ENCODE results near the gene TADA3.

Gene TADA3

GRCh38 chr3:9761919-9762318 is 30.4 kb downstream of the TADA3 start:
- H3K4me2 ChIP-seq (ENCODE audit: insufficient read depth, low read length), result no peak overlapping the region
- H4K20me1 ChIP-seq (ENCODE audit: insufficient read depth, low read length), result no peaks in the 10 kb centered on the region
- H3K9me3 ChIP-seq (ENCODE audit: insufficient read depth, low read length, severe bottlenecking), result no peaks in the 10 kb centered on the region
- no peak overlapping the region for H3K27ac ChIP-seq (ENCODE audit: low read length)
- H3K4me1 ChIP-seq (ENCODE audit: insufficient read depth, low read length), result no peaks in the 10 kb centered on the region
- ATAC-seq (ENCODE audit: insufficient read depth, low read depth), result no peak
- H3K36me3 ChIP-seq (ENCODE audit: insufficient read depth, low read length), result peaks cover 7% of the 10 kb centered on the region
- H3K4me3 ChIP-seq (ENCODE audit: low read depth in 1 of 2, low read length in 2 of 2), result no peak overlapping the region
- no peak overlapping the region for H2AFZ ChIP-seq (ENCODE audit: low read depth, low read length)
- no peak overlapping the region for H3K9ac ChIP-seq (ENCODE audit: low read depth, low read length)
- no peak for DNase-seq
- H3K27me3 ChIP-seq (ENCODE audit: insufficient read depth, low read length, poor library complexity), result no peaks in the 10 kb centered on the region
- no peak for TF ChIP-seq CTCF (IDR thresholded peaks at IDR 0.05; ENCODE audit: borderline replicate concordance, extremely low read depth, low read length, poor library complexity, severe bottlenecking)
- no peak for TF ChIP-seq EZH2 (IDR thresholded peaks at IDR 0.05; ENCODE audit: borderline replicate concordance, low read depth, low read length, severe bottlenecking)
- no peaks in the 10 kb centered on the region for H3K79me2 ChIP-seq (ENCODE audit: insufficient read depth, low read length)

- Histone ChIP-seq H3K4me1 (ENCODE audit: insufficient read depth, low read length) (no peaks in the 10 kb centered on the region), H3K27me3 (ENCODE audit: insufficient read depth, low read length, poor library complexity) (no peaks in the 10 kb centered on the region), H3K9ac (ENCODE audit: low read depth, low read length) (no peak overlapping the region), H3K27ac (ENCODE audit: low read length) (no peak overlapping the region), H2AFZ (ENCODE audit: low read depth, low read length) (no peak overlapping the region), H3K4me3 (ENCODE audit: low read depth in 1 of 2, low read length in 2 of 2) (no peak overlapping the region), H3K36me3 (ENCODE audit: insufficient read depth, low read length) (peaks cover 15% of the 10 kb centered on the region), H3K9me3 (ENCODE audit: insufficient read depth, low read length, severe bottlenecking) (no peaks in the 10 kb centered on the region), H3K4me2 (ENCODE audit: insufficient read depth, low read length) (no peak overlapping the region), H4K20me1 (ENCODE audit: insufficient read depth, low read length) (no peaks in the 10 kb centered on the region), H3K79me2 (ENCODE audit: insufficient read depth, low read length) (no peaks in the 10 kb centered on the region)
- DNase-seq (no peak), ATAC-seq (ENCODE audit: insufficient read depth, low read depth) (no peak)
- no peak for TF ChIP-seq CTCF (IDR thresholded peaks at IDR 0.05; ENCODE audit: borderline replicate concordance, extremely low read depth, low read length, poor library complexity, severe bottlenecking)
- TF ChIP-seq EZH2 (IDR thresholded peaks at IDR 0.05; ENCODE audit: borderline replicate concordance, low read depth, low read length, severe bottlenecking), result no peak
Observed at GRCh38 chr3:9760779-9761505, 31.3 kb downstream of the TADA3 start.

GRCh38 chr3:9757427-9757826 is 34.8 kb downstream of the TADA3 start:
- Histone ChIP-seq H3K36me3 (ENCODE audit: insufficient read depth, low read length) (peaks cover 22% of the 10 kb centered on the region), H2AFZ (ENCODE audit: low read depth, low read length) (no peak overlapping the region), H3K79me2 (ENCODE audit: insufficient read depth, low read length) (no peaks in the 10 kb centered on the region), H4K20me1 (ENCODE audit: insufficient read depth, low read length) (no peaks in the 10 kb centered on the region; the same call in 1 of the 2 replicates), H3K4me1 (ENCODE audit: insufficient read depth, low read length) (no peaks in the 10 kb centered on the region), H3K9ac (ENCODE audit: low read depth, low read length) (no peak overlapping the region), H3K9me3 (ENCODE audit: insufficient read depth, low read length, severe bottlenecking) (no peaks in the 10 kb centered on the region), H3K27me3 (ENCODE audit: insufficient read depth, low read length, poor library complexity) (no peaks in the 10 kb centered on the region), H3K27ac (ENCODE audit: low read length) (no peak overlapping the region), H3K4me2 (ENCODE audit: insufficient read depth, low read length) (no peak overlapping the region), H3K4me3 (ENCODE audit: low read depth in 1 of 2, low read length in 2 of 2) (no peak overlapping the region)
- TF ChIP-seq EZH2 (IDR thresholded peaks at IDR 0.05; ENCODE audit: borderline replicate concordance, low read depth, low read length, severe bottlenecking), result no peak
- TF ChIP-seq CTCF (IDR thresholded peaks at IDR 0.05; ENCODE audit: borderline replicate concordance, extremely low read depth, low read length, poor library complexity, severe bottlenecking), result no peak
- ATAC-seq (ENCODE audit: insufficient read depth, low read depth), result no peak
- no peak for DNase-seq
